HepG2 (cell line): ENCODE measurements around the gene PDIA5.

Experiments
- ARNTL ChIP-seq: sonication (generic); formaldehyde crosslinking; IDR thresholded peaks from 2 replicates; pipeline ENCODE4 v1.4.0; 2020; ENCODE audit warnings: mild to moderate bottlenecking, missing genetic modification reagents
- ATM ChIP-seq: fragments of 450-650 bp; IDR thresholded peaks from 2 replicates; pipeline ENCODE4 v1.7.1; 2017; ENCODE audit warnings: mild to moderate bottlenecking, borderline replicate concordance
- ETV6 ChIP-seq: sonication (generic); formaldehyde crosslinking; conservative IDR thresholded peaks from 2 replicates; pipeline ENCODE4 v1.4.0; 2020; ENCODE audit warnings: missing genetic modification reagents
- GLI4 ChIP-seq: sonication (generic); formaldehyde crosslinking; IDR thresholded peaks from 2 replicates; pipeline ENCODE4 v1.5.1; 2020; ENCODE audit warnings: missing genetic modification reagents, mild to moderate bottlenecking, moderate library complexity, borderline replicate concordance
- NFATC3 ChIP-seq: sonication (generic); formaldehyde crosslinking; IDR thresholded peaks from 2 replicates; pipeline ENCODE4 v1.5.1; 2020; ENCODE audit warnings: mild to moderate bottlenecking, missing genetic modification reagents
- SRY ChIP-seq: sonication (generic); formaldehyde crosslinking; IDR thresholded peaks from 2 replicates; pipeline ENCODE4 v1.8.0; 2022; ENCODE audit warnings: mild to moderate bottlenecking, missing genetic modification reagents
- ZNF431 ChIP-seq: sonication (generic); formaldehyde crosslinking; IDR thresholded peaks from 2 replicates; pipeline ENCODE4 v1.9.0; 2022; ENCODE audit warnings: missing genetic modification reagents, low read depth, mild to moderate bottlenecking, borderline replicate concordance
- TF ChIP-seq, protein P1 (sequence below): sonication (generic); formaldehyde crosslinking; IDR thresholded peaks from 2 replicates; pipeline ENCODE4 v1.5.0; 2020; ENCODE audit warnings: mild to moderate bottlenecking, missing genetic modification reagents, moderate library complexity
- TF ChIP-seq, protein P2 (sequence below): sonication (generic); formaldehyde crosslinking; IDR thresholded peaks from 2 replicates; pipeline ENCODE4 v1.4.0; 2020; ENCODE audit warnings: missing genetic modification reagents
- TF ChIP-seq, protein P3 (sequence below): sonication (generic); formaldehyde crosslinking; IDR thresholded peaks from 2 replicates; pipeline ENCODE4 v1.4.0; 2020; ENCODE audit warnings: missing genetic modification reagents, borderline replicate concordance

DNA sequence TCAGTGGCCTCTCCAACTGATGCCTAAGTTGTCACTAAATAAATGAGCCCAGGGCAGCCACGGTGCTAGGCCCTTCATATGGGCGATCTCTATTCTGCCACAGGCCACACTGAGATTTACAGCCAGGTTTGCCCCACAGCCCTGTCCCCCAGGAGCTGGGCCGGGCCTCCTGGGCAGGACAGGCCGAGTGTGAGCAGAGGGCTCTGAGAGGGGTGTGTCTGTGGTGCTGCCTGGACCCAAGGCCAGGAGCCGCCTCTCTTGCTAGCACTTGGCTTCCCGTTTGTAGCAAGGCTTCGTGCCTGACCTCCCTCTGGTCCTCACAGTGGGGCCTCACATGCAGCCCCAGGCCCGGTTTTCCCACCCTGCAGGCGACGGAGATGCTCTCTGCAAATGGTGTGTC, 67.8 kb downstream of the PDIA5 start:
- TF ChIP-seq NFATC3 (CRISPR knock-in tag) (no peak), ATM (no peak), ZNF431 (no peak), ARNTL (CRISPR knock-in tag) (no peak), GLI4 (CRISPR knock-in tag) (no peak), ETV6 (CRISPR knock-in tag) (no peak), SRY (no peak)
- TF ChIP-seq, protein P1, sequence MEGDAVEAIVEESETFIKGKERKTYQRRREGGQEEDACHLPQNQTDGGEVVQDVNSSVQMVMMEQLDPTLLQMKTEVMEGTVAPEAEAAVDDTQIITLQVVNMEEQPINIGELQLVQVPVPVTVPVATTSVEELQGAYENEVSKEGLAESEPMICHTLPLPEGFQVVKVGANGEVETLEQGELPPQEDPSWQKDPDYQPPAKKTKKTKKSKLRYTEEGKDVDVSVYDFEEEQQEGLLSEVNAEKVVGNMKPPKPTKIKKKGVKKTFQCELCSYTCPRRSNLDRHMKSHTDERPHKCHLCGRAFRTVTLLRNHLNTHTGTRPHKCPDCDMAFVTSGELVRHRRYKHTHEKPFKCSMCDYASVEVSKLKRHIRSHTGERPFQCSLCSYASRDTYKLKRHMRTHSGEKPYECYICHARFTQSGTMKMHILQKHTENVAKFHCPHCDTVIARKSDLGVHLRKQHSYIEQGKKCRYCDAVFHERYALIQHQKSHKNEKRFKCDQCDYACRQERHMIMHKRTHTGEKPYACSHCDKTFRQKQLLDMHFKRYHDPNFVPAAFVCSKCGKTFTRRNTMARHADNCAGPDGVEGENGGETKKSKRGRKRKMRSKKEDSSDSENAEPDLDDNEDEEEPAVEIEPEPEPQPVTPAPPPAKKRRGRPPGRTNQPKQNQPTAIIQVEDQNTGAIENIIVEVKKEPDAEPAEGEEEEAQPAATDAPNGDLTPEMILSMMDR, result no peak
- TF ChIP-seq, protein P2, sequence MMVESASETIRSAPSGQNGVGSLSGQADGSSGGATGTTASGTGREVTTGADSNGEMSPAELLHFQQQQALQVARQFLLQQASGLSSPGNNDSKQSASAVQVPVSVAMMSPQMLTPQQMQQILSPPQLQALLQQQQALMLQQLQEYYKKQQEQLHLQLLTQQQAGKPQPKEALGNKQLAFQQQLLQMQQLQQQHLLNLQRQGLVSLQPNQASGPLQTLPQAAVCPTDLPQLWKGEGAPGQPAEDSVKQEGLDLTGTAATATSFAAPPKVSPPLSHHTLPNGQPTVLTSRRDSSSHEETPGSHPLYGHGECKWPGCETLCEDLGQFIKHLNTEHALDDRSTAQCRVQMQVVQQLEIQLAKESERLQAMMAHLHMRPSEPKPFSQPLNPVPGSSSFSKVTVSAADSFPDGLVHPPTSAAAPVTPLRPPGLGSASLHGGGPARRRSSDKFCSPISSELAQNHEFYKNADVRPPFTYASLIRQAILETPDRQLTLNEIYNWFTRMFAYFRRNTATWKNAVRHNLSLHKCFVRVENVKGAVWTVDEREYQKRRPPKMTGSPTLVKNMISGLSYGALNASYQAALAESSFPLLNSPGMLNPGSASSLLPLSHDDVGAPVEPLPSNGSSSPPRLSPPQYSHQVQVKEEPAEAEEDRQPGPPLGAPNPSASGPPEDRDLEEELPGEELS (CRISPR knock-in tag), result no peak
- TF ChIP-seq, protein P3, sequence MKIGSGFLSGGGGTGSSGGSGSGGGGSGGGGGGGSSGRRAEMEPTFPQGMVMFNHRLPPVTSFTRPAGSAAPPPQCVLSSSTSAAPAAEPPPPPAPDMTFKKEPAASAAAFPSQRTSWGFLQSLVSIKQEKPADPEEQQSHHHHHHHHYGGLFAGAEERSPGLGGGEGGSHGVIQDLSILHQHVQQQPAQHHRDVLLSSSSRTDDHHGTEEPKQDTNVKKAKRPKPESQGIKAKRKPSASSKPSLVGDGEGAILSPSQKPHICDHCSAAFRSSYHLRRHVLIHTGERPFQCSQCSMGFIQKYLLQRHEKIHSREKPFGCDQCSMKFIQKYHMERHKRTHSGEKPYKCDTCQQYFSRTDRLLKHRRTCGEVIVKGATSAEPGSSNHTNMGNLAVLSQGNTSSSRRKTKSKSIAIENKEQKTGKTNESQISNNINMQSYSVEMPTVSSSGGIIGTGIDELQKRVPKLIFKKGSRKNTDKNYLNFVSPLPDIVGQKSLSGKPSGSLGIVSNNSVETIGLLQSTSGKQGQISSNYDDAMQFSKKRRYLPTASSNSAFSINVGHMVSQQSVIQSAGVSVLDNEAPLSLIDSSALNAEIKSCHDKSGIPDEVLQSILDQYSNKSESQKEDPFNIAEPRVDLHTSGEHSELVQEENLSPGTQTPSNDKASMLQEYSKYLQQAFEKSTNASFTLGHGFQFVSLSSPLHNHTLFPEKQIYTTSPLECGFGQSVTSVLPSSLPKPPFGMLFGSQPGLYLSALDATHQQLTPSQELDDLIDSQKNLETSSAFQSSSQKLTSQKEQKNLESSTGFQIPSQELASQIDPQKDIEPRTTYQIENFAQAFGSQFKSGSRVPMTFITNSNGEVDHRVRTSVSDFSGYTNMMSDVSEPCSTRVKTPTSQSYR (CRISPR knock-in tag), result no peak
